ENCODE data around the gene RPL10A. TPM values are rescaled to one million over a fixed set of nuclear protein-coding genes. Genes with fewer than 3 reads are reported as not detected.

The RPL10A gene
- total RNA-seq, 2 donors from 2014 or later, result 897 to 2,172 TPM

- H3K27me3 ChIP-seq (replicated peaks; ENCODE audit: insufficient read depth), result no peaks in the 10 kb centered on the region
- intact Hi-C loops (cut with DNase I), result no loop called here
- WGBS, result 30% methylated on average over 14 of the region's 21 CpGs
- H3K27ac ChIP-seq, result no peak overlapping the region
- H3K36me3 ChIP-seq, result no peaks in the 10 kb centered on the region
- H3K4me3 ChIP-seq, result no peak overlapping the region
- no peak for DNase-seq (ENCODE audit: low spot score)
- H3K4me1 ChIP-seq (replicated peaks), result no peaks in the 10 kb centered on the region
- no peak for TF ChIP-seq POLR2A (IDR thresholded peaks at IDR 0.05)
- TF ChIP-seq CTCF (IDR thresholded peaks at IDR 0.05), result no peak
- TF ChIP-seq POLR2AphosphoS5 (IDR thresholded peaks at IDR 0.05), result no peak
- no peaks in the 10 kb centered on the region for H3K9me3 ChIP-seq
Observed at GRCh38 chr6:35505999-35506412, 37.8 kb downstream of the RPL10A start.

DNA sequence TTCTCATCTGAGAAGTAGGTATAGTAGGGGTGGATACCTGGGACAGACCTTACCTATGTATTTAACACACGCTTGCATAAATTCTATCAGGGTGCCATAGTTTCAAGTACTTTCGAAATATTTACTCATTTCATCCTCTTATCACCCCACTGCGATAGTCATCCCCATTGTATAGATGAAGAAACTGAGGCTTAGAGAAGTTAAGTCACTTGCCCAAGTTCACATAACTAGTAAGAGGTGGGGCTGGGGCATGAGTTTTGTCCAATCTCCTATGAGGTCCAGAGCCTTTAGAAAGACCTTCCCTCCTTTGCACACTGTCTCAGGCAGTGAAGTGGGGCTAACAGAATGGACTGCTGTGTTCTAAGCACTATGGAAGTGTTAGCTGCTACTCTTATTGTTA lies 38.3 kb downstream of the RPL10A start:
- no peaks in the 10 kb centered on the region for H3K4me1 ChIP-seq (replicated peaks)
- no peak for DNase-seq (ENCODE audit: low spot score)
- no peak overlapping the region for H3K27ac ChIP-seq
- no peaks in the 10 kb centered on the region for H3K27me3 ChIP-seq (replicated peaks; ENCODE audit: insufficient read depth)
- WGBS, result 94% methylated on average over 3 of the region's 3 CpGs
- TF ChIP-seq CTCF (IDR thresholded peaks at IDR 0.05) (no peak), POLR2AphosphoS5 (IDR thresholded peaks at IDR 0.05) (no peak), POLR2A (IDR thresholded peaks at IDR 0.05) (no peak)
- H3K4me3 ChIP-seq, result no peak overlapping the region
- intact Hi-C loops (cut with DNase I), result no loop called here
- H3K36me3 ChIP-seq, result no peaks in the 10 kb centered on the region
- H3K9me3 ChIP-seq, result no peaks in the 10 kb centered on the region

DNA sequence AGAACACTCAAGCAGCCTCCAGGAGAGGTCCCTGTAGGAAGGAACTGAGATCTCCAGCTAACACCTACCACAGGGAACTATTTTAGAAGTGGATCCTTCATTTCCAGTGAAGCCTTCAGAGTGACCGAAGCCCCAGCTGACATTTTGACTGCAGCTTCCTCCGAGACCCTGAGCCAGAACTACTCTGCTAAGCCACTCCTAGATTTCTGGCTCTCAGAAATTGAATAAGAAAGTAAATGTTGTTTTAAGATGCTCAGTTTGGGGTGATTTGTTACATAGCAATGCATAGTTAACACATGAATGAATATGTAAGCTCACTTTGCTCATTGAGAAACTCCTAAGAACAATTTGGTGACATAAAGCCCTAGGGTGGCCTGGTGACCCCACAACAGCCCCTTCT lies 39.0 kb downstream of the RPL10A start:
- no peaks in the 10 kb centered on the region for H3K27me3 ChIP-seq (replicated peaks; ENCODE audit: insufficient read depth)
- no peaks in the 10 kb centered on the region for H3K4me1 ChIP-seq (replicated peaks)
- WGBS, result 100% methylated on average over 2 of the region's 2 CpGs
- TF ChIP-seq POLR2A (IDR thresholded peaks at IDR 0.05), result no peak
- TF ChIP-seq CTCF (IDR thresholded peaks at IDR 0.05), result no peak
- TF ChIP-seq POLR2AphosphoS5 (IDR thresholded peaks at IDR 0.05), result no peak
- H3K27ac ChIP-seq, result no peak overlapping the region
- H3K4me3 ChIP-seq, result no peak overlapping the region
- intact Hi-C loops (cut with DNase I), result no loop called here
- no peak for DNase-seq (ENCODE audit: low spot score)
- no peaks in the 10 kb centered on the region for H3K36me3 ChIP-seq
- H3K9me3 ChIP-seq, result no peaks in the 10 kb centered on the region

GRCh38 chr6:35508027-35508426 lies 39.8 kb downstream of the RPL10A start:
- no peaks in the 10 kb centered on the region for H3K9me3 ChIP-seq
- H3K27ac ChIP-seq, result no peak overlapping the region
- no peaks in the 10 kb centered on the region for H3K4me1 ChIP-seq (replicated peaks)
- WGBS, result 73% methylated on average over 2 of the region's 2 CpGs
- no peaks in the 10 kb centered on the region for H3K27me3 ChIP-seq (replicated peaks; ENCODE audit: insufficient read depth)
- no peak overlapping the region for H3K4me3 ChIP-seq
- no peak for DNase-seq (ENCODE audit: low spot score)
- no peaks in the 10 kb centered on the region for H3K36me3 ChIP-seq
- intact Hi-C loops (cut with DNase I), result no loop called here
- TF ChIP-seq POLR2AphosphoS5 (IDR thresholded peaks at IDR 0.05) (no peak), POLR2A (IDR thresholded peaks at IDR 0.05) (no peak), CTCF (IDR thresholded peaks at IDR 0.05) (no peak)

DNA sequence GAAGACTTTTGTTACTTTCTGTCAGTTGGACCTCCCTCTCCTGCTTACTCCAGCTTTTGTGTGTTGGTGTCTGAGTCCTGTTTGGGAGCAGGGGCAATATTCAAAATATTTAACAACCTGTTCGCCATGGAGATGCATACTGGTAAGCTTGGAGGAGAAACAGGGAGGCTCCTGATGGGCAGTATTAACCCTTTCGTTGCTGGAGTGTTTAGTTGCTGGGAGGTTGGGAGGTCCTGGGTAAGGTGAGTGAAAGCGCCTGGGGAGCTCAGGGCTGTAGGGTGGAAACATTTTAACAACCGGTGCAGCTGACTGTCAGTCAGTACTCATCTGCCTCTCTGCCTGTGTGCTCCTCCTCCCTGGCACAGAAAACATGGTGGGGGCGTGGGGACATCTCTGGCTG lies 40.3 kb downstream of the RPL10A start:
- Histone ChIP-seq H3K36me3 (no peaks in the 10 kb centered on the region), H3K4me1 (replicated peaks) (no peaks in the 10 kb centered on the region), H3K27ac (no peak overlapping the region), H3K27me3 (replicated peaks; ENCODE audit: insufficient read depth) (no peaks in the 10 kb centered on the region), H3K4me3 (no peak overlapping the region), H3K9me3 (no peaks in the 10 kb centered on the region)
- 58% methylated on average over 5 of the region's 5 CpGs for WGBS
- no peak for DNase-seq (ENCODE audit: low spot score)
- intact Hi-C loops (cut with DNase I), result no loop called here
- no peak for TF ChIP-seq CTCF (IDR thresholded peaks at IDR 0.05)
- TF ChIP-seq POLR2AphosphoS5 (IDR thresholded peaks at IDR 0.05), result no peak
- TF ChIP-seq POLR2A (IDR thresholded peaks at IDR 0.05), result no peak

Data from prostate gland (tissue), 2 donors.